ENCODE results near the gene LCE1C. TPM values are rescaled to one million over a fixed set of nuclear protein-coding genes. Genes with fewer than 3 reads are reported as not detected.

Gene LCE1C
- total RNA-seq, 1 experiment from 2014 or later: not detected

- no peaks in the 10 kb centered on the region for H3K36me3 Mint-ChIP-seq (ENCODE audit: insufficient read depth, unreplicated experiment)
- ChIA-PET POLR2A (no interaction called here), CTCF (no interaction called here)
- H3K4me3 Mint-ChIP-seq (ENCODE audit: unreplicated experiment): no peak overlapping the region
- Histone ChIP-seq H3K4me3 (ENCODE audit: low read depth, low read length) (no peak overlapping the region), H3K9me3 (no peaks in the 10 kb centered on the region), H3K4me1 (no peaks in the 10 kb centered on the region), H3K27me3 (replicated peaks; ENCODE audit: control insufficient read depth, insufficient read depth, low read length) (no peaks in the 10 kb centered on the region; the same call in 1 of the 2 replicates), H3K36me3 (ENCODE audit: control insufficient read depth, insufficient read depth, low read length) (no peaks in the 10 kb centered on the region)
- BruUV-seq (replicated peaks): no TSS peak
- DNase-seq: no peak
- no peaks in the 10 kb centered on the region for H3K9me3 Mint-ChIP-seq (ENCODE audit: unreplicated experiment)
- H3K27ac Mint-ChIP-seq (ENCODE audit: unreplicated experiment): no peak overlapping the region
- H3K27me3 Mint-ChIP-seq (ENCODE audit: insufficient read depth, unreplicated experiment): peaks cover 14% of the 10 kb centered on the region
- no peak for TF ChIP-seq CTCF (IDR thresholded peaks at IDR 0.05; ENCODE audit: insufficient read depth in 1 of 2, low read depth in 1 of 2, low read length in 1 of 2, severe bottlenecking in 1 of 2, unreplicated experiment in 1 of 2)
- intact Hi-C loops (cut with micrococcal nuclease; ENCODE audit: unreplicated experiment): no loop called here
- H3K4me1 Mint-ChIP-seq (ENCODE audit: low read depth, unreplicated experiment): no peaks in the 10 kb centered on the region
These were observed 30.4 kb upstream of the LCE1C start for GRCh38 chr1:152836870-152837269.

GRCh38 chr1:152827173-152827572, 20.7 kb upstream of the LCE1C start, which contains the start of gene LCE1A:
LCE1A (plus strand) TSS chr1:152827473; CDS start chr1:152827473, 0 bp downstream.
- Mint-ChIP-seq H3K27me3 (ENCODE audit: insufficient read depth, unreplicated experiment) (peaks cover 28% of the 10 kb centered on the region), H3K27ac (ENCODE audit: unreplicated experiment) (no peak within 1 kb of the TSS), H3K4me1 (ENCODE audit: low read depth, unreplicated experiment) (no peaks in the 10 kb centered on the region), H3K9me3 (ENCODE audit: unreplicated experiment) (no peaks in the 10 kb centered on the region), H3K4me3 (ENCODE audit: unreplicated experiment) (no peak within 1 kb of the TSS), H3K36me3 (ENCODE audit: insufficient read depth, unreplicated experiment) (no peaks in the 10 kb centered on the region)
- no peak for DNase-seq
- intact Hi-C loops (cut with micrococcal nuclease; ENCODE audit: unreplicated experiment): no loop called here
- no peak for TF ChIP-seq CTCF (IDR thresholded peaks at IDR 0.05; ENCODE audit: insufficient read depth in 1 of 2, low read depth in 1 of 2, low read length in 1 of 2, severe bottlenecking in 1 of 2, unreplicated experiment in 1 of 2)
- H3K36me3 ChIP-seq (ENCODE audit: control insufficient read depth, insufficient read depth, low read length): no peaks in the 10 kb centered on the region
- no peaks in the 10 kb centered on the region; the same call in none of the 2 replicates for H3K27me3 ChIP-seq (replicated peaks; ENCODE audit: control insufficient read depth, insufficient read depth, low read length)
- CTCF ChIA-PET: no interaction called here
- H3K9me3 ChIP-seq: 0 out of 2 replicates have a peak, but pooled peaks cover 3% of the 10 kb centered on the region
- H3K4me3 ChIP-seq (ENCODE audit: low read depth, low read length): no peak within 1 kb of the TSS
- no TSS peak for BruUV-seq (replicated peaks)
- no peaks in the 10 kb centered on the region for H3K4me1 ChIP-seq
- POLR2A ChIA-PET: no interaction called here

GRCh38 chr1:152824964-152825363, 18.5 kb upstream of the LCE1C start:
- Histone ChIP-seq H3K9me3 (0 out of 2 replicates have a peak, but pooled peaks cover 3% of the 10 kb centered on the region), H3K4me1 (no peaks in the 10 kb centered on the region), H3K36me3 (ENCODE audit: control insufficient read depth, insufficient read depth, low read length) (no peaks in the 10 kb centered on the region), H3K27me3 (replicated peaks; ENCODE audit: control insufficient read depth, insufficient read depth, low read length) (no peaks in the 10 kb centered on the region; the same call in 1 of the 2 replicates), H3K4me3 (ENCODE audit: low read depth, low read length) (no peak overlapping the region)
- BruUV-seq (replicated peaks): no TSS peak
- intact Hi-C loops (cut with micrococcal nuclease; ENCODE audit: unreplicated experiment): no loop called here
- no peaks in the 10 kb centered on the region for H3K4me1 Mint-ChIP-seq (ENCODE audit: low read depth, unreplicated experiment)
- CTCF ChIA-PET: interaction anchor here (0.7 kb wide), 1 partner anchor 37 kb away, joined by 5 read pairs; no protein-coding TSS in a partner anchor
- POLR2A ChIA-PET: no interaction called here
- H3K27ac Mint-ChIP-seq (ENCODE audit: unreplicated experiment): no peak overlapping the region
- H3K27me3 Mint-ChIP-seq (ENCODE audit: insufficient read depth, unreplicated experiment): peaks cover 26% of the 10 kb centered on the region
- no peak for DNase-seq
- no peaks in the 10 kb centered on the region for H3K9me3 Mint-ChIP-seq (ENCODE audit: unreplicated experiment)
- no peak for TF ChIP-seq CTCF (IDR thresholded peaks at IDR 0.05; ENCODE audit: insufficient read depth in 1 of 2, low read depth in 1 of 2, low read length in 1 of 2, severe bottlenecking in 1 of 2, unreplicated experiment in 1 of 2)
- H3K36me3 Mint-ChIP-seq (ENCODE audit: insufficient read depth, unreplicated experiment): no peaks in the 10 kb centered on the region
- no peak overlapping the region for H3K4me3 Mint-ChIP-seq (ENCODE audit: unreplicated experiment)

All from Caco-2 (cell line).